Measurements from ENCODE around the gene NT5DC3.

Gene NT5DC3

GRCh38 chr12:103779410-103780092, 61.5 kb downstream of the NT5DC3 start:
- Mint-ChIP-seq H3K9me3 (no peaks in the 10 kb centered on the region), H3K27ac (no peak overlapping the region), H3K27me3 (no peaks in the 10 kb centered on the region), H3K4me1 (no peaks in the 10 kb centered on the region), H3K4me3 (no peak overlapping the region), H3K36me3 (ENCODE audit: low read depth) (peaks cover 55% of the 10 kb centered on the region)
- ATAC-seq: no peak
- no peak for DNase-seq

GRCh38 chr12:103778781-103779180, 62.3 kb downstream of the NT5DC3 start:
- Mint-ChIP-seq H3K4me1 (no peaks in the 10 kb centered on the region), H3K36me3 (ENCODE audit: low read depth) (peaks cover 52% of the 10 kb centered on the region), H3K27ac (no peak overlapping the region), H3K4me3 (no peak overlapping the region), H3K27me3 (no peaks in the 10 kb centered on the region), H3K9me3 (no peaks in the 10 kb centered on the region)
- DNase-seq (no peak), ATAC-seq (no peak)

GRCh38 chr12:103774977-103775560, 66.0 kb downstream of the NT5DC3 start:
- Mint-ChIP-seq H3K4me1 (no peaks in the 10 kb centered on the region), H3K27ac (no peak overlapping the region), H3K36me3 (ENCODE audit: low read depth) (peaks cover 37% of the 10 kb centered on the region), H3K9me3 (no peaks in the 10 kb centered on the region), H3K27me3 (no peaks in the 10 kb centered on the region), H3K4me3 (no peak overlapping the region)
- no peak for ATAC-seq
- DNase-seq: no peak

GRCh38 chr12:103773109-103773910, 67.7 kb downstream of the NT5DC3 start:
- H3K27me3 Mint-ChIP-seq: no peaks in the 10 kb centered on the region
- DNase-seq (no peak), ATAC-seq (no peak)
- H3K9me3 Mint-ChIP-seq: no peaks in the 10 kb centered on the region
- H3K4me3 Mint-ChIP-seq: no peak overlapping the region
- no peak overlapping the region for H3K27ac Mint-ChIP-seq
- H3K4me1 Mint-ChIP-seq: no peaks in the 10 kb centered on the region
- peaks cover 23% of the 10 kb centered on the region for H3K36me3 Mint-ChIP-seq (ENCODE audit: low read depth)

- no peaks in the 10 kb centered on the region for H3K9me3 Mint-ChIP-seq
- no peaks in the 10 kb centered on the region for H3K27me3 Mint-ChIP-seq
- DNase-seq (no peak), ATAC-seq (no peak)
- no peak overlapping the region for H3K27ac Mint-ChIP-seq
- H3K4me3 Mint-ChIP-seq: no peak overlapping the region
- peaks cover 19% of the 10 kb centered on the region for H3K36me3 Mint-ChIP-seq (ENCODE audit: low read depth)
- no peaks in the 10 kb centered on the region for H3K4me1 Mint-ChIP-seq
Measured at GRCh38 chr12:103772367-103773108, 68.5 kb downstream of the NT5DC3 start.

GRCh38 chr12:103771466-103771865, 69.6 kb downstream of the NT5DC3 start:
- Mint-ChIP-seq H3K4me3 (no peak overlapping the region), H3K27me3 (no peaks in the 10 kb centered on the region), H3K36me3 (ENCODE audit: low read depth) (peaks cover 13% of the 10 kb centered on the region), H3K9me3 (no peaks in the 10 kb centered on the region), H3K4me1 (no peaks in the 10 kb centered on the region), H3K27ac (no peak overlapping the region)
- ATAC-seq (no peak), DNase-seq (no peak)

GRCh38 chr12:103769240-103769945, 71.6 kb downstream of the NT5DC3 start:
- Mint-ChIP-seq H3K9me3 (no peaks in the 10 kb centered on the region), H3K36me3 (ENCODE audit: low read depth) (peaks cover 6% of the 10 kb centered on the region), H3K27me3 (no peaks in the 10 kb centered on the region), H3K27ac (no peak overlapping the region), H3K4me3 (no peak overlapping the region), H3K4me1 (no peaks in the 10 kb centered on the region)
- ATAC-seq (no peak), DNase-seq (no peak)

- H3K4me1 Mint-ChIP-seq: no peaks in the 10 kb centered on the region
- H3K27ac Mint-ChIP-seq: no peak overlapping the region
- H3K4me3 Mint-ChIP-seq: no peak overlapping the region
- no peaks in the 10 kb centered on the region for H3K27me3 Mint-ChIP-seq
- H3K9me3 Mint-ChIP-seq: no peaks in the 10 kb centered on the region
- no peak for DNase-seq
- ATAC-seq: no peak
- peaks cover 6% of the 10 kb centered on the region for H3K36me3 Mint-ChIP-seq (ENCODE audit: low read depth)
Measured at GRCh38 chr12:103768467-103769123, 72.4 kb downstream of the NT5DC3 start.

- Mint-ChIP-seq H3K36me3 (ENCODE audit: low read depth) (peaks cover 9% of the 10 kb centered on the region), H3K27me3 (no peaks in the 10 kb centered on the region), H3K4me3 (no peak overlapping the region), H3K9me3 (no peaks in the 10 kb centered on the region), H3K4me1 (no peaks in the 10 kb centered on the region), H3K27ac (no peak overlapping the region)
- no peak for ATAC-seq
- no peak for DNase-seq
Measured at GRCh38 chr12:103766028-103766427, 75.0 kb downstream of the NT5DC3 start.

- Mint-ChIP-seq H3K4me3 (no peak overlapping the region), H3K4me1 (no peaks in the 10 kb centered on the region), H3K9me3 (no peaks in the 10 kb centered on the region), H3K27me3 (no peaks in the 10 kb centered on the region), H3K27ac (no peak overlapping the region), H3K36me3 (ENCODE audit: low read depth) (peaks cover 9% of the 10 kb centered on the region)
- ATAC-seq: no peak
- no peak for DNase-seq
Measured at GRCh38 chr12:103765322-103765721, 75.7 kb downstream of the NT5DC3 start.

- no peaks in the 10 kb centered on the region for H3K4me1 Mint-ChIP-seq
- H3K27me3 Mint-ChIP-seq: no peaks in the 10 kb centered on the region
- no peaks in the 10 kb centered on the region for H3K9me3 Mint-ChIP-seq
- peaks cover 9% of the 10 kb centered on the region for H3K36me3 Mint-ChIP-seq (ENCODE audit: low read depth)
- H3K27ac Mint-ChIP-seq: no peak overlapping the region
- no peak for DNase-seq
- no peak overlapping the region for H3K4me3 Mint-ChIP-seq
- ATAC-seq: no peak
Measured at GRCh38 chr12:103762473-103762872, 78.6 kb downstream of the NT5DC3 start.

- Mint-ChIP-seq H3K27ac (no peak overlapping the region), H3K9me3 (no peaks in the 10 kb centered on the region)
Measured at GRCh38 chr12:103758310-103759089, 82.5 kb downstream of the NT5DC3 start.

GRCh38 chr12:103757248-103757647, 83.8 kb downstream of the NT5DC3 start:
- DNase-seq (no peak), ATAC-seq (no peak)
- Mint-ChIP-seq H3K27me3 (no peaks in the 10 kb centered on the region), H3K4me1 (no peaks in the 10 kb centered on the region), H3K4me3 (no peak overlapping the region), H3K27ac (no peak overlapping the region), H3K9me3 (no peaks in the 10 kb centered on the region), H3K36me3 (ENCODE audit: low read depth) (no peaks in the 10 kb centered on the region)

More at GRCh38 chr12:103758310-103759089, 82.5 kb downstream of the NT5DC3 start:
- ATAC-seq (no peak), DNase-seq (no peak)
- H3K4me1 Mint-ChIP-seq: no peaks in the 10 kb centered on the region
- no peak overlapping the region for H3K4me3 Mint-ChIP-seq
- H3K27me3 Mint-ChIP-seq: no peaks in the 10 kb centered on the region
- H3K36me3 Mint-ChIP-seq (ENCODE audit: low read depth): peaks cover 1% of the 10 kb centered on the region
